COLO829 (cell line): Measurements from ENCODE around the gene AJM1.
"Not testable (repeated sequence)": the region's sequence is repeated elsewhere in the genome, so short reads cannot be mapped to it uniquely, and the experiment has no call there.

Experiments used
- DNase-seq: peaks from one replicate; pipeline ENCODE4 v3.0.0; 2012; ENCODE audit warnings: low spot score

AJM1 gene

GRCh38 chr9:136880651-136881050, 38.4 kb downstream of the AJM1 start:
- DNase-seq = no peak

- DNase-seq = peak; percentile 44
These were observed 39.4 kb downstream of the AJM1 start for GRCh38 chr9:136881691-136882108.

- DNase-seq = peak; percentile 85
These were observed 40.0 kb downstream of the AJM1 start for GRCh38 chr9:136882109-136882946.

GRCh38 chr9:136882947-136883283, 40.6 kb downstream of the AJM1 start:
- DNase-seq = not testable (repeated sequence)

DNA sequence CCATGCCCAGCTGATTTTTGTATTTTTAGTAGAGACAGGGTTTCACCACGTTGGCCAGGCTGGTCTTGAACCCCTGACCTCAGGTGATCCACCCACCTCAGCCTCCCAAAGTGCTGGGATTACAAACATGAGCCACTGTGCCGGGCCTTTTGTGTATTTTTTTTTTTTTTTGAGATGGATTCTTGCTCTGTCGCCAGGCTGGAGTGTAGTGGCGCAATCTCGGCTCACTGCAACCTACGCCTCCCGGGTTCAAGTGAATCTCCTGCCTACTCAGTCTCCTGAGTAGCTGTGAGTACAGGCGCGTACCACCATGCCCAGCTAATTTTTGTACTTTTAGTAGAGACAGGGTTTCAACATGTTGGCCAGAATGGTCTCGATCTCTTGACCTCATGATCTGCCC, 41.4 kb downstream of the AJM1 start:
- DNase-seq = not testable (repeated sequence)

GRCh38 chr9:136885950-136886578, 43.8 kb downstream of the AJM1 start, which contains the start of gene TRAF2:
TSS of gene TRAF2 (plus strand) at chr9:136886516. CDS start at chr9:136898741, 12,225 bp downstream.
- peak; percentile 100 for DNase-seq

DNA sequence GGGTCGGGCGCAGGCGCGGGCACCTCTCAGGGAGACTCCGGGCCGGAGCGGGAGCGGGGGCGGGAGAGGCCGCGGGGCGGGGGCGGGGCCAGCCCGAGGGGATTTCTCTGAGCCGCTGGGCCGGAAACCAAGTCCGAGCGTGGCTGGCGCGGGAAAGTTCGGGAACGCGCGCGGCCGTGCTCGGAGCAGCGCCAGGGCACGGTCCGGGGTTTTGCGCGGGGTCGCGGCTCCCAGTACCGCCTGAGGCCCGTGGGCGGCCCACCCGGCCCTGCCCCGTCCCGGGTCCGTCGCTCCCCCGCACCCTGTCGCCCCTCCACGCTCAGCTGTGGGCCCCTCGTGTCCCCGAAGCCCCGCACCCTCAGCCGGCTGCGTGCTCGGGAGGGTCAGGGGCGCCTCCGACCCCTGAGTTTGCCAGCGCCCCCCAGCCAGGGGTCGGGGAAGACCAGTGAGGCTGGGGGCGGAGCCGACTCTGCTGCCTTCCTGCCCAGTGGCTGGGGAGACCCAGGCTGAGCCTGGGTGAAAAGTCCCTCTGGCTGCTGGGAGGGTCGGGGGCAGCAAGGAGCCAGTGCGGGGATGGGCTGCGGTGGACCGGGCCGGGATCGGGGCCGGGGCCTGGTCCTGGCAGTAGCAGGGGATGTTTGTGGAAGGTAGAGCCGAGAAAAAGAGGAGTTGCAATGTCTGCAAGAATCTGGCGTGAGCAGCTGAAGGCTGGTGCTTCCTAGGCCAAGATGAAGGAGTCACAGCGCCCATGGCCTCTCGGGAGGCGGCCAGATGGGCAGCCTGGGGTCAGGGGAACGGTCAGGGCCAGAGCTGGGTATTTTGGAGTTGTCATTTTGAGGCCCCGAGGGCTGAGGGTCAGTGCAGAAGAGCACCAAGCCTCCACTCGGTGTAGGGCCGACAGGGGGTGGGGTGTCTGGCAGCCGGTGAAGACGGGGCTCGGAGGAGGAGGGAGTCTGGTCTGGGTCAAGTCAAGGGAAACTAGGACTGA, 44.6 kb downstream of the AJM1 start:
- DNase-seq = peak; percentile 46

- DNase-seq = no peak
These were observed 46.2 kb downstream of the AJM1 start for GRCh38 chr9:136888454-136888853.

GRCh38 chr9:136889858-136890257, 47.6 kb downstream of the AJM1 start:
- DNase-seq = no peak

GRCh38 chr9:136890661-136891060, 48.4 kb downstream of the AJM1 start:
- no peak for DNase-seq
